DMS53 treated with DMSO at 0.1 percent for 48 hours (cell line): ENCODE results near the gene SPG7.
"Not testable (repeated sequence)": the region's sequence is repeated elsewhere in the genome, so short reads cannot be mapped to it uniquely, and the experiment has no call there.

Experiments used
- DNase-seq: peaks from one replicate; lab custom pipeline; 2025; ENCODE audit not compliant: unreplicated experiment; lab: John Stamatoyannopoulos, UW

The SPG7 gene

GRCh38 chr16:89561884-89562599 is 53.8 kb downstream of the SPG7 start:
- no peak for DNase-seq

DNA sequence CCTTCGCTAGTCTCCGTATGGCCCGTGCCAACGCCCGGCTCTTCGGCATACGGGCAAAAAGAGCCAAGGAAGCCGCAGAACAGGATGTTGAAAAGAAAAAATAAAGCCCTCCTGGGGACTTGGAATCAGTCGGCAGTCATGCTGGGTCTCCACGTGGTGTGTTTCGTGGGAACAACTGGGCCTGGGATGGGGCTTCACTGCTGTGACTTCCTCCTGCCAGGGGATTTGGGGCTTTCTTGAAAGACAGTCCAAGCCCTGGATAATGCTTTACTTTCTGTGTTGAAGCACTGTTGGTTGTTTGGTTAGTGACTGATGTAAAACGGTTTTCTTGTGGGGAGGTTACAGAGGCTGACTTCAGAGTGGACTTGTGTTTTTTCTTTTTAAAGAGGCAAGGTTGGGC is 54.7 kb downstream of the SPG7 start:
- no peak for DNase-seq

DNA sequence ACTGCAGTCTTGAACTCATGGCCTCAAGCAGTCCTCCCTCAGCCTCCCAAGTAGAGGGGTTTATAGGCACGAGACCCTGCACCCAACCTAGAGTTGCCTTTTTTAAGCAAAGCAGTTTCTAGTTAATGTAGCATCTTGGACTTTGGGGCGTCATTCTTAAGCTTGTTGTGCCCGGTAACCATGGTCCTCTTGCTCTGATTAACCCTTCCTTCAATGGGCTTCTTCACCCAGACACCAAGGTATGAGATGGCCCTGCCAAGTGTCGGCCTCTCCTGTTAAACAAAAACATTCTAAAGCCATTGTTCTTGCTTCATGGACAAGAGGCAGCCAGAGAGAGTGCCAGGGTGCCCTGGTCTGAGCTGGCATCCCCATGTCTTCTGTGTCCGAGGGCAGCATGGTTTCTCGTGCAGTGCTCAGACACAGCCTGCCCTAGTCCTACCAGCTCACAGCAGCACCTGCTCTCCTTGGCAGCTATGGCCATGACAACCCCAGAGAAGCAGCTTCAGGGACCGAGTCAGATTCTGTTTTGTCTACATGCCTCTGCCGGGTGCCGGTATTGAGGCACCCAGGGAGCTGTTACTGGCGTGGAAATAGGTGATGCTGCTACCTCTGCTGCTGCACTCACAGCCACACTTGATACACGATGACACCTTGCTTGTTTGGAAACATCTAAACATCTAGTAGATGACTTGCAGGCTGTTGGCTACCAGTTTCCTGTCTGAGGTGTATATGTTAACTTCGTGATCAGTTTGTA is 55.6 kb downstream of the SPG7 start:
- peak; percentile 7 for DNase-seq

DNA sequence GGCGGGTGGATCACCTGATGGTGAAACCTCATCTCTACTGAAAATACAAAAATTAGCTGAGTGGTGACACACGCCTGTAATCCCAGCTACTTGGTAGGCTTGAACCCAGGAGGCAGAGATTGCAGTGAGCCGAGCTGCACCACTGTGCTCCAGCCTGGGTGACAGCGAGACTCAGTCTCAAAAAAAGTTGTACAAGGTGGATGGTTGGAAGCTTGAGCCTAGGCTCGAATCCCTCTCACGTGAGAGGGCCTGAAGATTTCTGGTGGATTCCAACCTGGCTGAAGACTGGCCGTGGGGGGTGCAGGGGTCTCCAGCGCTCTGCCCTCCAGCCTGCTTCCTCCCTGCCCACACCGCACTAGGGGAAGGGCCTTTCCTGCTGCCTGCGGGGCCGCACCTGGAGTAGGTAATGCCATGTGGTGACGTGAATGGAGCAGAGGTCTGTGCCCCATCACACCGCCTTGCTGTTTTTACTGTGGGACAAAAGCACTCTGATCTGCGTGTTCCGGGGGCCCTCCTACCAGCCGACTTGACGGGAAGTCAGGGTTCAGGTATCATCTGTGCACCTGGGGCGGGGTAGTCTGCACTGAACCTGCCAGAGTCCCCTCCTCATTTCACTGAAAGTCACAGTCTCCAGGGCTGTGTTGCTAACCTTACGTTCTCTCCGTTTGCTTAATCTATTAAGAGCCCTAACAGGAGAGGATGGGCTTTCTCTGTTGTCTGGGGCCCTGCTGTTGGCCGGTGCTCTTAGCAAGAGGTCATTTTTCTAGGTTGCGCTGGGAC is 56.5 kb downstream of the SPG7 start:
- peak; percentile 30 for DNase-seq

- DNase-seq: no peak
Observed at GRCh38 chr16:89565256-89565505, 57.0 kb downstream of the SPG7 start.

- DNase-seq: peak; percentile 49
Observed at GRCh38 chr16:89565506-89566372, 57.5 kb downstream of the SPG7 start.

DNA sequence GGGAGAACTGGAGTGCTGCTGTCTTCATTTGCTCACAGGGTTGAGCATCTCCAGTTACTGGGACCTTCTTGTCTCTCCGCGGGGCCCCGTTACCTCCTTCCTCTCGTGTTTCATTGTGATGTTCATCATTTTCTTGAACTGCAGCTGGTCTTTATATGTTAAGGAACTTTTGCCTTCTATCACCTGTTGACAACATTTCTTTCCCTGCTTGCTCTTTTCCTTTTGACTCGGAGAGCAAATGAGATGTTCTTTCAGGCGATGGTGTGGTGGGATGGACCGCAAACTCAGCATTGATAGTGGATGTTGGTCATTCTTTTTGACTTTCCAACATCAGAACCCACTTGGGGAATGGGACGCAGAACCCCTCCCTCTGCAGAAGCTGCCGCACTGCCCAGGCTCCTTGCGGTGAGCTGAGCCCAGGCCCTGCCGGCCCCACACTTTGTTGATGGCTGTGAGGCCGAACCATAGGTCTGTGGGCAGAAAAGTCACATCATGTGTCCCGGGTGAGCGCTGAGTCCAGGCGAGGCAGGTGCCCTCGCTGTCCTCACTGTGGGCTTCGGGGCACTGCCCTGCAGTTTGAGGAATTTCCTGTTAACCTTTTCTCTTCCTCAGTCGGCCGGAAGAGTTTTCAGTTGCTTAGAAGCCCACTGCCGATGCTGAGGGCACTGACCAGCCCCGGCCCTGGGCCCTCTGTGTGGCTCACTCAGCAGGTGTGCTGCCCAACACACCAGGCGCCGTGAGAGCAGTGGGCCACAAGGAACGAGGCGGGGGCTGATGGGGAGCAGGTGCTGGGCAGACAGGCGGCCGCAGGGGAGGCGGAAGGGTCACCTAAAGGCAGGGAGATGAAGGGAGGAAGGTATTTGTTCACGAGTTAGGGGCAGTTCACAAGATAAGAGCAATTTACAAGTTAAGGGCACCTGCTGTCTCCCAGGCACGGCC is 59.7 kb downstream of the SPG7 start:
- DNase-seq: no peak

DNA sequence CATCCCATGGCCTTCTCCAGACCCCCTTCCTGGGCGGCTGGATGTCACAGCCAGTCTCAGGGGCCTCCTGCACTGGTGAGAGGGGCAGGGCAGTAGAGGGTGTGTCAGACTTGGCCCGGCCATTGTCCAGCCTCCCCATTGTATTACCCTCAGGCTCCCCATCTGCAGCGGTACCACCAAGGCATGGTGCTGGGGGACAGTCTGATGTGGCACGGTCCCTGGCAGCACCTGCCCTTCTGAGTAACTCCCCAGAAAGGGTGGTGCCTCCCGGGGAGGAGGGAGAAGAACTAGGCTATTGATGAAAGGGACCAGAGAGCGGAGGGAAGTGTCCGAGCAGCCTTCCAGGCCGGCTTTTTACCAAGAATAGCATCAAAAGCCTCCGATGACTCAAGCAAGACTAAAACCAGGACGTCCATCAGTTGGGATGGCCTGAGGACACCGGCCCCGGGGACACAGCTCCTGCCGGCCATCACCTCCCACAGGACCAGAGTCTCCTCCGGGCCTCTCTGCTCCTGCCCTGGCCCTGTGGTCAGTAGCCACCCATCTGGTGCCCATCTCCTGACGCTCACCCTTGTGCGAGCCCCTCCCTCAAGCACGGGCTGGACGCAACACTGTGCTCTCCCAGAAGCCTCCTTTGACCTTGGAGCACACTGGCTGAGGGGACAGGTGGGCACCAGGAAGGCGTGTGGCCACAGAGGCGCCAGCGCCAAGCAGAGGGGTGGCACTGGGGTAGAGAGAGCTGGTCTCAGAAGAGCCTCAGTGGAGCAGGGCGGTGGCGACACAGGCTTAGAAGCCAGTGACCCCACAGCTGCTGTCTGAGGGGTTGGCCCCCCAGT is 61.5 kb downstream of the SPG7 start:
- DNase-seq: no peak

- no peak for DNase-seq
Observed at GRCh38 chr16:89570342-89570923, 62.2 kb downstream of the SPG7 start.

DNA sequence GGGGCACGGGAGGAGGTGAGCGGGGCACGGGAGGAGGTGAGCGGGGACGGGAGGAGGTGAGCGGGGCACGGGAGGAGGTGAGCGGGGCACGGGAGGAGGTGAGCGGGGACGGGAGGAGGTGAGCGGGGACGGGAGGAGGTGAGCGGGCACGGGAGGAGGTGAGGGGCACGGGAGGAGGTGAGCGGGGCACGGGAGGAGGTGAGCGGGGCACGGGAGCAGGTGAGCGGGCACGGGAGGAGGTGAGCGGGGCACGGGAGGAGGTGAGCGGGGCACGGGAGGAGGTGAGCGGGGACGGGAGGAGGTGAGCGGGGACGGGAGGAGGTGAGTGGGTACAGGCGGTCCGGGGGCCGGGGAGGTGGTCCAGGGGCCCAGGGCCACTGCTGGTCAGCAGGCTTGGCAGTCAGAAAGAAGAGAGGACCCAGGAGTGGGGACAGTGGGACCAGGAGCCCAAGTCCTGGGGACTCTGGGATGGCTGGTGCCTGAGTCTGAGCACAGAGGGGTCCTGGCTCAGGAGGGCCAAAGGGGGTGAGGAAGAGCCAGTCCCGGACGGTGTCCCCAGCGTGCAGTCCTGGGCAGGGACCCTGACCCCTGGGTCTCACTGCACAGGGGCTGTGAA is 62.9 kb downstream of the SPG7 start:
- DNase-seq: not testable (repeated sequence)

GRCh38 chr16:89571636-89572035 is 63.4 kb downstream of the SPG7 start:
- no peak for DNase-seq

- no peak for DNase-seq
Observed at GRCh38 chr16:89572073-89572484, 63.9 kb downstream of the SPG7 start.

GRCh38 chr16:89572485-89573205 is 64.4 kb downstream of the SPG7 start:
- no peak for DNase-seq

DNA sequence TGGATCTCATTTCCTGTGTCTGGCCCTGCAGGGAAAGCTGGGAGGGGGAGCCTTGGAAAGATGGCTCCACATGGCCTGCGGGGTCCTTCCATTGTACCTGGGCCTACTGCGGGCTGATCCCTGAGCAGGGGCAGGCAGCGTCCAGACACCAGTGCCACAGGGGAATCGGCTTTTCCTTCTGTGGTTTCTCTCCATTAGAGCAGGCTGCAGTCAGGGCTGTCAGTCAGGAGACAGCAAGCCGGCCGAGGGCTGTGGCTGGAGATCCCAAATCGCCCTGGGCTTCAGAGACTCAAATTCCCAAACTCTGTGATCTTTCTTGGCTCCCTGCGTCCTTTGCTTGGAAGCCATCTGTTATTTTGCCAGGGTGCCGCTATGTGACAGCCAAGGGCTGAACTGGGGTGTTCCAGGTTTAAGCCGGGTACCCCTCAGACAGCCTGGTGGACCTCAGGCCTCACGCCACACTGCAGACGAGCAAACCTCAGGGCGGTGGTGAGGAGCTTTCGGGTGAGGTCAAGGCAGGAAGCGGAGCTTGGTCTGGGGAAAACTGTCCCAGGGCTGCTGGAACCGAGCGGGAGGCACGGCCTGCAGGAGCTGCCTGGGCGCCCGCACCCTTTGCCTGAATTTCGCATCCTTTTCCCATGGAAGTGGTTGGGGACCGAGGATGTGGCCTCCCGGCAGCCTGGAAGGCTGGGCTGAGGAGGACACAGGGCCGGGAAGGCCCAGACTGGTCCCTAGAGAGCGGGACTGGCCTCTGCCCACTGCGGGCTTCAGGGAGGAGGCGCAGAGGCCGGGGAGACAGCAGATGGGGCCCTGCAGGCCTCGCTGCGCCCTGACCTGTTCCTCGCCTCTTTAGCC is 65.8 kb downstream of the SPG7 start:
- no peak for DNase-seq

DNA sequence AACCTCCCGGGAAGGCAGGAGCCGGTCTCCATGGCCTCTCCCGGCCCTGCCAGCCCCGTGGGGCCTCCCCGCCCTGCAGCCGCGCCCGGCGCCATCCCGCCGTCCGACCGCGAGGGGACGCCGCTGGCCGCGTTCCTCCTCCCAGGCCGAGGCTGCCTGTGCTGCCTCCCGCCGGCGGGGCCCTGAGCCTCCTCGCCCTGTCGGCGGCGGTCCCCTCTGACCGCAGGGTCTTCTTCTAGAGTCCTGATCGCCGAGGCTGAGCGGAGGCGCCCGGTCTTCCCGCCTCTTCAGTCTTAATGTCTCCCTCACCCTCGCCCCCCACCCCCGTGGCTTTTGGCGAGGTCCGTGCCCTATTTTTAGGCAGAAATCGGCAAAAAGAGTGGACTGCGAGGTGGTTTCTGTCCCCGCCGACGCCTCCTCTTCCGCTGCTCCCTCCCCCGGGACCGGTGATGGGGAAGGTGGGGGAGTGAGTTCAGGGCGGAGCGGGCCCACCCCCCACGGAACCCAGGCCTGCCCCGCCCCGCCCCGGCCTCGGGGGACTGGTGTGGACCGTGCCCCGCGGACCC is 66.6 kb downstream of the SPG7 start:
- peak; percentile 43 for DNase-seq
